IMR-90 (cell line): ENCODE data around the gene RNF112. TPM values are rescaled to one million over a fixed set of nuclear protein-coding genes. Genes with fewer than 3 reads are reported as not detected.

Experiments
- ATAC-seq: fragments of 200-7000 bp; cut with Tn5 transposase; 2 replicates; pipeline ENCODE4 v1.9.1; 2020; ENCODE audit warnings: low read depth, mild to moderate bottlenecking, moderate library complexity
- BruUV-seq: library from RNA; stranded (reverse); fragments of 400-500 nt; replicated peaks from 2 replicates; lab custom pipeline; 2021; lab: Mats Ljungman, UMichigan
- CTCF ChIA-PET: fragments of 300-600 bp; formaldehyde crosslinking; extraction: SDS; loops from one replicate; lab custom pipeline; 2021; ENCODE audit warnings: antibody characterized with exemption; lab: Yijun Ruan, JAX
- POLR2A ChIA-PET: fragments of 300-600 bp; sonication (Branson Sonifier 250); formaldehyde crosslinking; loops from one replicate; lab custom pipeline; 2022; ENCODE audit warnings: antibody characterized with exemption; ENCODE audit not compliant: unreplicated experiment; lab: Charles Lee
- DNase-seq: peaks from one replicate; pipeline ENCODE4 v3.0.0; 2013
- H2AFZ ChIP-seq: replicated peaks from 2 replicates; pipeline ENCODE3; 2013; ENCODE audit warnings: low read length, mild to moderate bottlenecking; ENCODE audit not compliant: poor library complexity
- H2AK5ac ChIP-seq: 2 replicates; pipeline ENCODE4 v1.6.1; 2013; ENCODE audit warnings: low read depth, low read length, inconsistent platforms
- H2AK9ac ChIP-seq: replicated peaks from 2 replicates; pipeline ENCODE3; 2013; ENCODE audit warnings: mild to moderate bottlenecking, low read depth, low read length, moderate library complexity; ENCODE audit not compliant: poor library complexity
- H2BK120ac ChIP-seq: 2 replicates; pipeline ENCODE4 v1.6.1; 2013; ENCODE audit warnings: low read depth, low read length, inconsistent platforms
- H2BK15ac ChIP-seq: 3 replicates; pipeline ENCODE4 v1.6.1; 2013; ENCODE audit warnings: low read depth, low read length, inconsistent platforms
- H2BK20ac ChIP-seq: 2 replicates; pipeline ENCODE4 v1.6.1; 2013; ENCODE audit warnings: low read depth, mild to moderate bottlenecking, inconsistent platforms, low read length, moderate library complexity
- H2BK5ac ChIP-seq: 2 replicates; pipeline ENCODE4 v1.6.1; 2013; ENCODE audit warnings: mild to moderate bottlenecking, low read depth, low read length, inconsistent platforms; ENCODE audit not compliant: poor library complexity, severe bottlenecking
- H3K14ac ChIP-seq: replicated peaks from 2 replicates; pipeline ENCODE4 v1.6.1; 2013; ENCODE audit warnings: low read depth, low read length, inconsistent platforms
- H3K18ac ChIP-seq: 2 replicates; pipeline ENCODE4 v1.6.1; 2013; ENCODE audit warnings: low read depth, low read length, control low read depth
- H3K23ac ChIP-seq: 2 replicates; pipeline ENCODE4 v1.6.1; 2013; ENCODE audit warnings: low read depth, low read length, inconsistent platforms
- H3K27ac ChIP-seq: 2 replicates; pipeline ENCODE4 v1.5.1; 2013; ENCODE audit warnings: mild to moderate bottlenecking, control low read depth, low read length; ENCODE audit not compliant: insufficient read depth
- H3K27me3 ChIP-seq: 2 replicates; pipeline ENCODE4 v1.6.1; 2013; ENCODE audit warnings: low read length; ENCODE audit not compliant: control insufficient read depth, insufficient read depth
- H3K36me3 ChIP-seq: 2 replicates; pipeline ENCODE4 v1.6.1; 2013; ENCODE audit warnings: low read length, mixed read lengths; ENCODE audit not compliant: control insufficient read depth, insufficient read depth
- H3K4ac ChIP-seq: 2 replicates; pipeline ENCODE4 v1.6.1; 2013; ENCODE audit warnings: low read depth, low read length, inconsistent platforms
- H3K4me1 ChIP-seq: 2 replicates; pipeline ENCODE4 v1.6.1; 2013; ENCODE audit warnings: low read length, mixed read lengths; ENCODE audit not compliant: control insufficient read depth, insufficient read depth
- H3K4me2 ChIP-seq: 2 replicates; pipeline ENCODE4 v1.6.1; 2013; ENCODE audit warnings: low read depth, mild to moderate bottlenecking, control low read depth, low read length, moderate library complexity
- H3K4me3 ChIP-seq: 2 replicates; pipeline ENCODE4 v1.5.1; 2013; ENCODE audit warnings: low read depth, mild to moderate bottlenecking, control low read depth, low read length, moderate library complexity; ENCODE audit not compliant: insufficient read depth
- H3K56ac ChIP-seq: 2 replicates; pipeline ENCODE4 v1.6.1; 2013; ENCODE audit warnings: low read length, inconsistent platforms; ENCODE audit not compliant: insufficient read depth; ENCODE audit errors: extremely low read depth
- H3K79me1 ChIP-seq, 2 experiments: 2 replicates each; pipeline ENCODE4 v1.6.1; 2013; ENCODE audit warnings: low read length in 2 of 2, inconsistent platforms in 1 of 2, low read depth in 1 of 2
- H3K9ac ChIP-seq: 2 replicates; pipeline ENCODE4 v1.6.1; 2013; ENCODE audit warnings: low read depth, low read length, control low read depth
- H3K9me1 ChIP-seq: 2 replicates; pipeline ENCODE4 v1.6.1; 2013; ENCODE audit warnings: low read length, inconsistent platforms; ENCODE audit not compliant: insufficient read depth
- H3K9me3 ChIP-seq: 2 replicates; pipeline ENCODE4 v1.6.1; 2013; ENCODE audit warnings: low read length; ENCODE audit not compliant: control insufficient read depth, insufficient read depth
- H4K20me1 ChIP-seq: 2 replicates; pipeline ENCODE4 v1.6.1; 2013; ENCODE audit warnings: low read length, inconsistent platforms; ENCODE audit not compliant: insufficient read depth
- H4K5ac ChIP-seq: 2 replicates; pipeline ENCODE4 v1.6.1; 2013; ENCODE audit warnings: mild to moderate bottlenecking, low read depth, low read length, control low read depth
- H4K8ac ChIP-seq, 2 experiments: 2 replicates each; pipeline ENCODE4 v1.6.1; 2013; ENCODE audit warnings: low read depth in 2 of 2, low read length in 2 of 2, control low read depth in 1 of 2, inconsistent platforms in 1 of 2
- H4K91ac ChIP-seq: 2 replicates; pipeline ENCODE4 v1.6.1; 2013; ENCODE audit warnings: low read depth, low read length, inconsistent platforms; ENCODE audit not compliant: insufficient read depth
- FOS ChIP-seq: fragments of 150-350 bp; IDR thresholded peaks from 2 replicates; pipeline ENCODE4 v1.6.1; 2016; ENCODE audit warnings: low read depth, low read length
- WGBS, 2 experiments: methylation state at CpG; one replicate each; pipeline versions ENCODE4 v1.1.5 to v1.1.7; 2013; ENCODE audit warnings: missing lambda C conversion rate in 2 of 2; ENCODE audit not compliant: insufficient read length in 1 of 2; ENCODE audit errors: extremely low coverage in 2 of 2; 5-methylcytosine and 5-hydroxymethylcytosine counted together
- dilution Hi-C: fragments of 300-500 bp; cut with HindIII; formaldehyde crosslinking; loops from one replicate; pipeline ENCODE4 v1.14.3; 2018; ENCODE audit warnings: low sequenced_read_pairs; ENCODE audit not compliant: unreplicated experiment
- in situ Hi-C: fragments of 300-500 bp; cut with MboI; formaldehyde crosslinking; loops from 3 replicates; pipeline ENCODE4 v1.14.3; 2019; ENCODE audit warnings: low sequenced_read_pairs, inconsistent platforms, mixed read lengths
- intact Hi-C: fragments of 100-400 bp; cut with micrococcal nuclease; formaldehyde crosslinking; loops from 2 replicates; pipeline ENCODE4 v1.10.0; 2022
- polyA plus RNA-seq, 3 experiments: library from polyadenylated mRNA; depleted of rRNA; stranded (reverse); fragments of >200 nt; gene quantifications; 2 replicates each; pipeline ENCODE4 v1.2.3, GENCODE V29; 2012; ENCODE audit warnings: low replicate concordance in 1 of 3
- total RNA-seq: library from RNA; depleted of rRNA; stranded (reverse); fragments of >200 nt; gene quantifications from 2 replicates; pipeline ENCODE4 v1.2.3, GENCODE V29; 2012

Gene RNF112
- total and polyA plus RNA-seq, 2 of the 4 experiments (the other 2 are of a cell fraction), result 2.5 to 5.7 TPM

GRCh38 chr17:19403021-19403420 lies 8.0 kb upstream of the RNF112 start:
- WGBS, 2 experiments, result 86% methylated on average over 2 of the region's 4 CpGs; no CpG with 5 or more reads in 1 of the 2 experiments

More at GRCh38 chr17:19403021-19403420, 8.0 kb upstream of the RNF112 start:
- no peak overlapping the region for H2BK120ac ChIP-seq
- H3K4me3 ChIP-seq, result no peak overlapping the region
- no peak overlapping the region for H3K14ac ChIP-seq
- BruUV-seq, result no TSS peak
- H3K18ac ChIP-seq, result no peak overlapping the region
- ATAC-seq (no peak), DNase-seq (no peak)
- no peak overlapping the region for H3K4me2 ChIP-seq
- CTCF ChIA-PET, result no interaction called here
- no peaks in the 10 kb centered on the region for H3K36me3 ChIP-seq
- in situ Hi-C loops, result no loop called here
- peaks cover 8% of the 10 kb centered on the region for H3K4me1 ChIP-seq
- H2BK5ac ChIP-seq, result no peak overlapping the region
- H3K9me3 ChIP-seq, result no peaks in the 10 kb centered on the region
- no peak overlapping the region for H3K9ac ChIP-seq
- H3K27me3 ChIP-seq, result no peaks in the 10 kb centered on the region
- intact Hi-C loops, result no loop called here
- POLR2A ChIA-PET, result no interaction called here
- H3K79me1 ChIP-seq, result no peaks in the 10 kb centered on the region
- H4K5ac ChIP-seq, result no peak overlapping the region; the same call in 1 of the 2 replicates
- TF ChIP-seq FOS, result no peak
- no peak overlapping the region for H3K27ac ChIP-seq
- no peak overlapping the region for H3K4ac ChIP-seq
- H3K23ac ChIP-seq, result no peak overlapping the region
- no peak overlapping the region for H2BK20ac ChIP-seq
- no peak overlapping the region for H2AK9ac ChIP-seq
- no peak overlapping the region for H2BK15ac ChIP-seq
- no peak overlapping the region for H2AFZ ChIP-seq
- no peak overlapping the region for H4K91ac ChIP-seq
- dilution Hi-C loops, result no loop called here
- no peak overlapping the region for H4K8ac ChIP-seq
- peaks cover 7% of the 10 kb centered on the region; the same call in 1 of the 2 replicates for H3K9me1 ChIP-seq
- H3K56ac ChIP-seq, result no peak overlapping the region
- no peaks in the 10 kb centered on the region for H4K20me1 ChIP-seq
- no peak overlapping the region for H2AK5ac ChIP-seq
